Measurements from ENCODE around the gene MPP7.

- no peak for TF ChIP-seq CTCF (IDR thresholded peaks at IDR 0.05)
- no peak for TF ChIP-seq POLR2A (IDR thresholded peaks at IDR 0.05)
These were observed 7.5 kb downstream of the MPP7 start for GRCh38 chr10:28295336-28295735.
